Hematopoietic multipotent progenitor cell treated with erythropoietin and hydrocortisone succinate and interleukin-3 and kit ligand, for 4 days (in vitro differentiated cells): ENCODE results near the gene CISD1.

Experiments
- DNase-seq: peaks from one replicate; pipeline ENCODE4 v3.0.0-alpha.2; 2015

CISD1 gene

GRCh38 chr10:58316874-58317273 is 47.9 kb downstream of the CISD1 start:
- no peak for DNase-seq

GRCh38 chr10:58318346-58318745 is 49.4 kb downstream of the CISD1 start:
- no peak for DNase-seq

- DNase-seq = no peak
Measured at GRCh38 chr10:58319599-58319998, 50.6 kb downstream of the CISD1 start.

GRCh38 chr10:58320351-58321049 is 51.5 kb downstream of the CISD1 start:
- no peak for DNase-seq

- DNase-seq = peak; percentile 88
Measured at GRCh38 chr10:58322072-58322834, 53.3 kb downstream of the CISD1 start.

GRCh38 chr10:58322835-58323209 is 53.9 kb downstream of the CISD1 start:
- DNase-seq = no peak

- no peak for DNase-seq
Measured at GRCh38 chr10:58326967-58327381, 58.0 kb downstream of the CISD1 start.

- no peak for DNase-seq
Measured at GRCh38 chr10:58328233-58328632, 59.3 kb downstream of the CISD1 start.

- no peak for DNase-seq
Measured at GRCh38 chr10:58330431-58330830, 61.5 kb downstream of the CISD1 start.

- no peak for DNase-seq
Measured at GRCh38 chr10:58331646-58332045, 62.7 kb downstream of the CISD1 start.

- peak; percentile 92 for DNase-seq
Measured at GRCh38 chr10:58334817-58335305, 65.9 kb downstream of the CISD1 start, which contains the start of gene UBE2D1. TSS of gene UBE2D1 (plus strand) at chr10:58335006. CDS start at chr10:58335202, 196 bp downstream.

- peak; percentile 24 for DNase-seq
Measured at GRCh38 chr10:58335306-58336005, 66.5 kb downstream of the CISD1 start.

- DNase-seq = no peak
Measured at GRCh38 chr10:58336242-58336641, 67.3 kb downstream of the CISD1 start.
